ENCODE results near the gene PCK1. TPM values are rescaled to one million over a fixed set of nuclear protein-coding genes. Genes with fewer than 3 reads are reported as not detected.

Gene PCK1
- total and polyA plus RNA-seq, 2 of the 8 experiments (the other 6 are each of a cell fraction or from before 2014, with no cell fraction given) = not detected

DNA sequence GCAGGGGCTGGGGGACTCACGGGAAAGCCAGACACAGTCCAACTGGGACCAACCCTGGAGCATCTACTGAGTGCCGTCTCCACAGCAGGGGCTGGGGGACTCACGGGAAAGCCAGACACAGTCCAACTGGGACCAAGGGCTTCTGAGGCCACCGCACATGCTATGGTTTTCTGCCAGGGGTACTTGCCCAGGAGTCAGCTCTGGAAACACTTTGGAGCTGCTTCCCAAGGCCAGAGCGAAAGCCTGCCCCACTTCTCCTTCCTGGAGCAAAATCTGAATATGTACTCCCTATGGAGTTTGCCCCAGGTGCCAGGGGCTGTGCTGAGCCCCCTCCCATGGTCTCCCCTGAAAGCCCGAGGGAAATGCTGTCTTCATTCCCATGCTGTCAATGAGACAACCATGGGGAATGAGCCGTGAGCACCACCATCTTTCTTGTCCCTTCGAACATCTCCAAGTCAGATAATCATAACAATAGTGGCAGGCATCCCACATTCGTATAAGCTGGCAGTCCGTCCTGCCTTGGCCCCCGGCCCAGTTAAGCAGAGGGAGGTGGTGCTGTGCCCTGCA, 18.5 kb downstream of the PCK1 start:
- H3K23me2 ChIP-seq (ENCODE audit: low read depth, low read length) = peaks cover 1% of the 10 kb centered on the region; the same call in 1 of the 2 replicates
- H3K79me1 ChIP-seq (ENCODE audit: low read depth, low read length) = no peaks in the 10 kb centered on the region
- no peaks in the 10 kb centered on the region for H4K20me1 ChIP-seq (replicated peaks in 1 of 2; ENCODE audit: control insufficient read depth in 1 of 2, insufficient read depth in 2 of 2, low read length in 2 of 2)
- H3K56ac ChIP-seq (replicated peaks; ENCODE audit: insufficient read length, low read depth, low read length) = no peak overlapping the region
- no peak overlapping the region for H2BK12ac ChIP-seq (ENCODE audit: low read depth, low read length)
- no peak overlapping the region for H3K18ac ChIP-seq (ENCODE audit: extremely low read depth, low read length)
- H2BK20ac ChIP-seq (ENCODE audit: low read length) = no peak overlapping the region
- no peaks in the 10 kb centered on the region for H3K79me2 ChIP-seq (ENCODE audit: control insufficient read depth in 1 of 2, insufficient read depth in 2 of 2, low read length in 2 of 2)
- H3K23ac ChIP-seq (ENCODE audit: insufficient read length) = no peak overlapping the region
- 92% methylated on average over 11 of the region's 11 CpGs; no CpG with 5 or more reads in 1 of the 2 experiments for WGBS, 2 experiments (ENCODE audit: extremely low coverage in 1 of 2, insufficient coverage in 1 of 2, insufficient read length in 1 of 2, insufficient replicate concordance in 2 of 2, low coverage in 1 of 2, low lambda C conversion rate in 2 of 2, missing lambda C conversion rate in 1 of 2)
- no peak overlapping the region for H3K27ac ChIP-seq (ENCODE audit: low read depth, low read length)
- no peaks in the 10 kb centered on the region; a peak in 1 of 7 replicates for H3K4me1 ChIP-seq (replicated peaks in 1 of 4; ENCODE audit: control insufficient read depth in 3 of 4, insufficient read depth in 4 of 4, low read length in 3 of 4)
- H4K91ac ChIP-seq (replicated peaks; ENCODE audit: insufficient read length, low read length) = no peak overlapping the region
- H3K4me3 ChIP-seq (ENCODE audit: extremely low read depth in 1 of 4, insufficient read depth in 2 of 4, low read depth in 3 of 4, low read length in 4 of 4) = no peak overlapping the region
- no peak overlapping the region for H3K4me2 ChIP-seq (ENCODE audit: insufficient read depth in 1 of 2, low read depth in 2 of 2, low read length in 2 of 2)
- H4K8ac ChIP-seq (ENCODE audit: extremely low read depth, insufficient read depth, low read length) = no peak overlapping the region
- no peak overlapping the region for H2BK15ac ChIP-seq (ENCODE audit: low read length)
- no peak overlapping the region for H3K9ac ChIP-seq (replicated peaks in 1 of 4; ENCODE audit: extremely low read depth in 1 of 4, low read depth in 3 of 4, low read length in 3 of 4)
- H4K5ac ChIP-seq (ENCODE audit: insufficient read length, low read depth, low read length) = no peak overlapping the region
- H3K14ac ChIP-seq (ENCODE audit: insufficient read length) = no peak overlapping the region
- CTCF ChIA-PET (ENCODE audit: partially characterized antibody) = interaction anchor here (0.6 to 2.9 kb wide), 6 partner anchors 11 to 66 kb away, joined by 4 to 10 read pairs (median 5); no protein-coding TSS in a partner anchor
- no peak overlapping the region for H3K4ac ChIP-seq (replicated peaks; ENCODE audit: insufficient read length, low read depth, low read length)
- H3K27me3 ChIP-seq (replicated peaks in 1 of 4; ENCODE audit: control insufficient read depth in 3 of 4, extremely low read depth in 1 of 4, insufficient read depth in 3 of 4, low read length in 3 of 4) = peaks cover 0 to 2% (median 0%) of the 10 kb centered on the region in 4 experiments; a peak in 2 of 7 replicates
- POLR2A ChIA-PET (ENCODE audit: partially characterized antibody) = no interaction called here
- no peak overlapping the region for H2BK5ac ChIP-seq (ENCODE audit: low read depth, low read length)
- FAIRE-seq (no peak), DNase-seq (ENCODE audit: low read depth in 1 of 2, low spot score in 2 of 2) (no peak)
- H2BK120ac ChIP-seq (replicated peaks; ENCODE audit: low read depth, low read length) = no peak overlapping the region
- H2AFZ ChIP-seq (ENCODE audit: low read length) = no peak overlapping the region
- H3K36me3 ChIP-seq (ENCODE audit: control insufficient read depth in 2 of 4, insufficient read depth in 4 of 4, low read length in 3 of 4) = no peaks in the 10 kb centered on the region
- no peak overlapping the region for H2AK5ac ChIP-seq (ENCODE audit: low read depth, low read length)
- H3K9me3 ChIP-seq (ENCODE audit: insufficient read depth in 2 of 2, low read depth in 1 of 2, low read length in 1 of 2) = no peaks in the 10 kb centered on the region
- TF ChIP-seq SP2 (IDR thresholded peaks at IDR 0.05; ENCODE audit: low read length) (no peak), HDAC6 (IDR thresholded peaks at IDR 0.05; ENCODE audit: low read depth, low read length) (no peak), SP4 (IDR thresholded peaks at IDR 0.05; ENCODE audit: low read length) (no peak), CBX8 (IDR thresholded peaks at IDR 0.05; ENCODE audit: borderline replicate concordance, low read depth, low read length) (no peak), BRCA1 (IDR thresholded peaks at IDR 0.05; ENCODE audit: low read depth, low read length) (no peak), BCL11A (IDR thresholded peaks at IDR 0.05; ENCODE audit: low read depth in 2 of 2, low read length in 2 of 2) (no peak), CHD2 (IDR thresholded peaks at IDR 0.05; ENCODE audit: low read length) (no peak), PHF8 (conservative IDR thresholded peaks at IDR 0.05; ENCODE audit: low read depth, low read length) (no peak), FOSL1 (IDR thresholded peaks at IDR 0.05; ENCODE audit: insufficient read depth, low read depth, low read length) (no peak), POU5F1 (IDR thresholded peaks at IDR 0.05; ENCODE audit: low read depth, low read length) (no peak), EP300 (IDR thresholded peaks at IDR 0.05; ENCODE audit: borderline replicate concordance in 1 of 2, low read depth in 2 of 2, low read length in 2 of 2) (no peak)
- TF ChIP-seq, protein P1, sequence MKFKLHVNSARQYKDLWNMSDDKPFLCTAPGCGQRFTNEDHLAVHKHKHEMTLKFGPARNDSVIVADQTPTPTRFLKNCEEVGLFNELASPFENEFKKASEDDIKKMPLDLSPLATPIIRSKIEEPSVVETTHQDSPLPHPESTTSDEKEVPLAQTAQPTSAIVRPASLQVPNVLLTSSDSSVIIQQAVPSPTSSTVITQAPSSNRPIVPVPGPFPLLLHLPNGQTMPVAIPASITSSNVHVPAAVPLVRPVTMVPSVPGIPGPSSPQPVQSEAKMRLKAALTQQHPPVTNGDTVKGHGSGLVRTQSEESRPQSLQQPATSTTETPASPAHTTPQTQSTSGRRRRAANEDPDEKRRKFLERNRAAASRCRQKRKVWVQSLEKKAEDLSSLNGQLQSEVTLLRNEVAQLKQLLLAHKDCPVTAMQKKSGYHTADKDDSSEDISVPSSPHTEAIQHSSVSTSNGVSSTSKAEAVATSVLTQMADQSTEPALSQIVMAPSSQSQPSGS (IDR thresholded peaks at IDR 0.05; ENCODE audit: low read length) = no peak

All from H1 (cell line).